Measurements from ENCODE around the gene NMD3. TPM values are rescaled to one million over a fixed set of nuclear protein-coding genes. Genes with fewer than 3 reads are reported as not detected.

The NMD3 gene
- 45.5 to 57.8 TPM (median 49.0 TPM) in 5 replicates for total RNA-seq (2022; extraction: Qiagen RNA extraction)

DNA sequence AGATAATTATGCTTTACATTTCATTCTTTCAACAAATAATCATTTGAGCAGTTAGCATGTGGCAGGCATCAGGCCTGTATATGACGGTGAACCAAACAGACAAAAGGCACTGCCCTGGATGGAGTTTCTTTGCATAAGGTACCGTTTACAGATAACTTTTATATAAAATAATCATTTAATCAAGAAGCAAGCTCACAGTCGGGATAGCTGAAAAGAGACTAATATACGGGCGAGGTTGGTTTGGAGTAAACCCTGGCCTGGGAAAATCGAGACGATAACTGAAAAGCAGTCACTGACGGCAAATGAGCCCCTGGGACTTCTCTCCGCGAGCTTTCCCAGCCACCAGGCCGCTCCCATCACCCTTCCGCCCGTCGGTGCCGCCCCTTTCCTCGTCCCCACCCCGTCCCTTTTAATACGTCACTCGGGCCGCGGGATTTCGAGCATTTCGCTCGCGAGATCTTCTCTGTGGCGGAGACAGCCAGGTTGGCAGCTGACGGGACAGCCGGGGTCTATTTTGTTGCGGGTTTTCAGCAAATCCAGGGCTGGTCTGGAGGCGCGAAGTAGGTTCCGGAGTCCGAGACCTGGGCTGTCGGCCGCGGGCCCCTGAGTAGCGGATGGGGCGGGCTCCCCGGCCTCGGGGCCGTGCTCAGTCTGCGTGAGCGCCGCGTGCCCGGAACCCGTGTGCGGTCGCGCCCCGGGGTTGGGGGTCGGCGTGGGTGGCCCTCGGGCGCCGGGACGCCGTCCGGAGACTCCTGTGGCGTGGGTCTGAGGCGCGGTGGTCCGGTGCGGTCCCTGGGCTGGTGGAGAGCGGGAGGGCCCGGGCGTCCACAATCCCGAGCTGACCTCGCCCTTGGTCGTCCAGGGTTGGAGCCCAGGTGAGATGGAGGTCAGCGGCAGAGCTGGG, at the start of gene NMD3:
Gene NMD3 (plus strand): TSS at position 462 of the 904 bp plus-strand sequence. CDS start 703 bp downstream, outside the sequence.

Other genes with a start within 250 kb of the NMD3 start
- 0.08 to 0.27 TPM (median 0.22 TPM) in 5 replicates for gene B3GALNT1, start 116.0 kb upstream of the NMD3 start, total RNA-seq (2022; extraction: Qiagen RNA extraction)
- not detected in 5 replicates for gene SPTSSB, start 150.2 kb downstream of the NMD3 start, total RNA-seq (2022; extraction: Qiagen RNA extraction)

Measured in A549 treated with Mapracorat at 1 μM for 4 hours (cell line).